K562 (cell line): Measurements from ENCODE around the gene CLDN5. TPM values are rescaled to one million over a fixed set of nuclear protein-coding genes. Genes with fewer than 3 reads are reported as not detected.

Source experiments
- CAMTA2 ChIP-seq: fragments of 250-450 bp; sonication (Bioruptor Pico); conservative IDR thresholded peaks from 2 replicates; pipeline ENCODE4 v1.5.1; 2022
- CBX8 ChIP-seq: fragments of 200-600 bp; sonication (generic); IDR thresholded peaks from 2 replicates; pipeline ENCODE4 v1.6.1; 2012; ENCODE audit warnings: borderline replicate concordance, mixed run types, low read depth, mild to moderate bottlenecking, moderate library complexity, mixed read lengths, low read length, control low read depth, inconsistent platforms; ENCODE audit not compliant: poor library complexity, severe bottlenecking; ENCODE audit errors: extremely low read depth
- CHD1 ChIP-seq: fragments of 200-600 bp; sonication (generic); IDR thresholded peaks from one replicate; pipeline ENCODE4 v1.6.1; 2012; ENCODE audit warnings: mild to moderate bottlenecking, moderate library complexity, low read length, inconsistent platforms
- FOXA3 ChIP-seq, 2 experiments: fragments of 450-650 bp in 1 of 2; sonication (generic) in 1 of 2; formaldehyde crosslinking; IDR thresholded peaks in 1 of 2; conservative IDR thresholded peaks in 1 of 2; 2 replicates each; pipeline versions ENCODE4 v1.4.0 to v1.8.0; 2020 to 2022; ENCODE audit warnings: mild to moderate bottlenecking in 2 of 2, missing genetic modification reagents in 1 of 2
- FOXJ3 ChIP-seq: sonication (generic); formaldehyde crosslinking; IDR thresholded peaks from 2 replicates; pipeline ENCODE4 v1.4.0; 2020; ENCODE audit warnings: mild to moderate bottlenecking, missing genetic modification reagents
- NCOR1 ChIP-seq: fragments of 450-650 bp; IDR thresholded peaks from 2 replicates; pipeline ENCODE4 v1.6.1; 2016; ENCODE audit warnings: mild to moderate bottlenecking, moderate library complexity
- NR1H2 ChIP-seq: sonication (generic); formaldehyde crosslinking; IDR thresholded peaks from 2 replicates; pipeline ENCODE4 v1.4.0; 2020; ENCODE audit warnings: mild to moderate bottlenecking, missing genetic modification reagents
- PTTG1 ChIP-seq: fragments of 450-650 bp; IDR thresholded peaks from 2 replicates; pipeline ENCODE4 v1.6.1; 2016; ENCODE audit warnings: low read depth, mild to moderate bottlenecking, missing genetic modification characterization, missing compliant biosample characterization
- SREBF2 ChIP-seq: sonication (generic); formaldehyde crosslinking; IDR thresholded peaks from 2 replicates; pipeline ENCODE4 v1.4.0; 2020; ENCODE audit warnings: mild to moderate bottlenecking, missing genetic modification reagents
- ZNF76 ChIP-seq: fragments of 250-450 bp; sonication (Bioruptor Pico); IDR thresholded peaks from 2 replicates; pipeline ENCODE4 v1.4.0; 2020; ENCODE audit warnings: mild to moderate bottlenecking, moderate library complexity, borderline replicate concordance
- polyA plus RNA-seq, 8 experiments: library from polyadenylated mRNA; depleted of rRNA in 4 of 8; stranded (reverse) in 5 of 8; unstranded in 3 of 8; fragments of >200 nt; fragmentation: Nextera tagmentation in 2 of 8; fragmentation: Illumina TruSeq in 1 of 8; extraction: Ambion mirVana in 2 of 8; extraction: Trizol in 1 of 8; gene quantifications; 2 replicates each; pipeline versions ENCODE4 v1.2.1 to v1.2.3, GENCODE V29; 2011 to 2014; ENCODE audit warnings: inconsistent platforms in 1 of 8, missing spikeins in 1 of 8
- total RNA-seq, 7 experiments: library from RNA; depleted of rRNA in 6 of 7; stranded (reverse); fragments of >200 nt in 6 of 7; fragmentation: Illumina TruSeq in 2 of 7; extraction: Trizol in 2 of 7; gene quantifications; 2 replicates each; pipeline versions ENCODE4 v1.2.1 to v1.2.3, GENCODE V29; 2011 to 2021; ENCODE audit warnings: low replicate concordance in 1 of 7
- TF ChIP-seq, protein P1 (sequence below): fragments of 200-600 bp; sonication (generic); IDR thresholded peaks from one replicate; pipeline ENCODE4 v1.6.1; 2012; ENCODE audit warnings: mild to moderate bottlenecking, low read depth, low read length, inconsistent platforms
- TF ChIP-seq, protein P2 (sequence below): sonication (generic); formaldehyde crosslinking; IDR thresholded peaks from 2 replicates; pipeline ENCODE4 v1.8.0; 2023; ENCODE audit warnings: mild to moderate bottlenecking, missing genetic modification reagents

Gene CLDN5
- total and polyA plus RNA-seq, 9 of the 15 experiments (the other 6 are each of a cell fraction or from before 2014, with no cell fraction given): 0.20 TPM; not detected in 8

DNA sequence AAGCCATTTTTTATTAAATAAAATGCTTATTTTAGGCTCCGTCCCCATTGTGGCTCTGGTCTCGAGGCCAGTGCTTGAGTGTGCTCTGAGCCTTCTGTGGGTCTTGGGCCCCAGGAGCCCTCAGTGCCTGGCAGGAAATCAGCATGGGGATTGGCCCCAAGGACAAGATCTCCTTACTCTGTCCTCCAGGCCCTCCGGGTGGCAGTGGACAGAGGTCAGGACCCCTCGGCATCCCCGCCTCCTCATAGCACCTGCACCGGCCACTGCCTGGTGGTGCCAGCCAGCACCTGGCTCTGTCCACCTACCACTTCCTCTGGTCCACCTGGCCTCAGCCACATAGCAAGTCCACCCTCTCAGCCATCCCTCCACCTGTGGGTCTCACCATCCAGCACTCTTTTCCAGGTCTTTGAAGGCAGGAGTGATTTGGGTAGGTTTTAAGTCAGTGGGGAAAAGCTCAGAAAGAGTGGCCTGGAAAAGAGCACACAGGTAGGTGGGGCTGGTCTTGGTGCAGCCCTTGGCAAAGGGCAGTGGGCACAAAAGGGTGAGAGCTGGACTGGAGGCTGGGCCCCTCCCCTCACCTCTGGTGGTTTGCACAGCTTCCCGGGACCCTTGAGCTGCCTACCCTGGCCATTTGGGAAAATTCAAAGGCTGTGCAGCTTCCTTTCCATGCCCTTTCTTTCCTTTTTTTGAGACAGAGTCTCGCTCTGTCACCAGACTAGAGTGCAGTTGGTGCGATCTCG lies 3.5 kb downstream of the CLDN5 start (continued):
- TF ChIP-seq, protein P1, sequence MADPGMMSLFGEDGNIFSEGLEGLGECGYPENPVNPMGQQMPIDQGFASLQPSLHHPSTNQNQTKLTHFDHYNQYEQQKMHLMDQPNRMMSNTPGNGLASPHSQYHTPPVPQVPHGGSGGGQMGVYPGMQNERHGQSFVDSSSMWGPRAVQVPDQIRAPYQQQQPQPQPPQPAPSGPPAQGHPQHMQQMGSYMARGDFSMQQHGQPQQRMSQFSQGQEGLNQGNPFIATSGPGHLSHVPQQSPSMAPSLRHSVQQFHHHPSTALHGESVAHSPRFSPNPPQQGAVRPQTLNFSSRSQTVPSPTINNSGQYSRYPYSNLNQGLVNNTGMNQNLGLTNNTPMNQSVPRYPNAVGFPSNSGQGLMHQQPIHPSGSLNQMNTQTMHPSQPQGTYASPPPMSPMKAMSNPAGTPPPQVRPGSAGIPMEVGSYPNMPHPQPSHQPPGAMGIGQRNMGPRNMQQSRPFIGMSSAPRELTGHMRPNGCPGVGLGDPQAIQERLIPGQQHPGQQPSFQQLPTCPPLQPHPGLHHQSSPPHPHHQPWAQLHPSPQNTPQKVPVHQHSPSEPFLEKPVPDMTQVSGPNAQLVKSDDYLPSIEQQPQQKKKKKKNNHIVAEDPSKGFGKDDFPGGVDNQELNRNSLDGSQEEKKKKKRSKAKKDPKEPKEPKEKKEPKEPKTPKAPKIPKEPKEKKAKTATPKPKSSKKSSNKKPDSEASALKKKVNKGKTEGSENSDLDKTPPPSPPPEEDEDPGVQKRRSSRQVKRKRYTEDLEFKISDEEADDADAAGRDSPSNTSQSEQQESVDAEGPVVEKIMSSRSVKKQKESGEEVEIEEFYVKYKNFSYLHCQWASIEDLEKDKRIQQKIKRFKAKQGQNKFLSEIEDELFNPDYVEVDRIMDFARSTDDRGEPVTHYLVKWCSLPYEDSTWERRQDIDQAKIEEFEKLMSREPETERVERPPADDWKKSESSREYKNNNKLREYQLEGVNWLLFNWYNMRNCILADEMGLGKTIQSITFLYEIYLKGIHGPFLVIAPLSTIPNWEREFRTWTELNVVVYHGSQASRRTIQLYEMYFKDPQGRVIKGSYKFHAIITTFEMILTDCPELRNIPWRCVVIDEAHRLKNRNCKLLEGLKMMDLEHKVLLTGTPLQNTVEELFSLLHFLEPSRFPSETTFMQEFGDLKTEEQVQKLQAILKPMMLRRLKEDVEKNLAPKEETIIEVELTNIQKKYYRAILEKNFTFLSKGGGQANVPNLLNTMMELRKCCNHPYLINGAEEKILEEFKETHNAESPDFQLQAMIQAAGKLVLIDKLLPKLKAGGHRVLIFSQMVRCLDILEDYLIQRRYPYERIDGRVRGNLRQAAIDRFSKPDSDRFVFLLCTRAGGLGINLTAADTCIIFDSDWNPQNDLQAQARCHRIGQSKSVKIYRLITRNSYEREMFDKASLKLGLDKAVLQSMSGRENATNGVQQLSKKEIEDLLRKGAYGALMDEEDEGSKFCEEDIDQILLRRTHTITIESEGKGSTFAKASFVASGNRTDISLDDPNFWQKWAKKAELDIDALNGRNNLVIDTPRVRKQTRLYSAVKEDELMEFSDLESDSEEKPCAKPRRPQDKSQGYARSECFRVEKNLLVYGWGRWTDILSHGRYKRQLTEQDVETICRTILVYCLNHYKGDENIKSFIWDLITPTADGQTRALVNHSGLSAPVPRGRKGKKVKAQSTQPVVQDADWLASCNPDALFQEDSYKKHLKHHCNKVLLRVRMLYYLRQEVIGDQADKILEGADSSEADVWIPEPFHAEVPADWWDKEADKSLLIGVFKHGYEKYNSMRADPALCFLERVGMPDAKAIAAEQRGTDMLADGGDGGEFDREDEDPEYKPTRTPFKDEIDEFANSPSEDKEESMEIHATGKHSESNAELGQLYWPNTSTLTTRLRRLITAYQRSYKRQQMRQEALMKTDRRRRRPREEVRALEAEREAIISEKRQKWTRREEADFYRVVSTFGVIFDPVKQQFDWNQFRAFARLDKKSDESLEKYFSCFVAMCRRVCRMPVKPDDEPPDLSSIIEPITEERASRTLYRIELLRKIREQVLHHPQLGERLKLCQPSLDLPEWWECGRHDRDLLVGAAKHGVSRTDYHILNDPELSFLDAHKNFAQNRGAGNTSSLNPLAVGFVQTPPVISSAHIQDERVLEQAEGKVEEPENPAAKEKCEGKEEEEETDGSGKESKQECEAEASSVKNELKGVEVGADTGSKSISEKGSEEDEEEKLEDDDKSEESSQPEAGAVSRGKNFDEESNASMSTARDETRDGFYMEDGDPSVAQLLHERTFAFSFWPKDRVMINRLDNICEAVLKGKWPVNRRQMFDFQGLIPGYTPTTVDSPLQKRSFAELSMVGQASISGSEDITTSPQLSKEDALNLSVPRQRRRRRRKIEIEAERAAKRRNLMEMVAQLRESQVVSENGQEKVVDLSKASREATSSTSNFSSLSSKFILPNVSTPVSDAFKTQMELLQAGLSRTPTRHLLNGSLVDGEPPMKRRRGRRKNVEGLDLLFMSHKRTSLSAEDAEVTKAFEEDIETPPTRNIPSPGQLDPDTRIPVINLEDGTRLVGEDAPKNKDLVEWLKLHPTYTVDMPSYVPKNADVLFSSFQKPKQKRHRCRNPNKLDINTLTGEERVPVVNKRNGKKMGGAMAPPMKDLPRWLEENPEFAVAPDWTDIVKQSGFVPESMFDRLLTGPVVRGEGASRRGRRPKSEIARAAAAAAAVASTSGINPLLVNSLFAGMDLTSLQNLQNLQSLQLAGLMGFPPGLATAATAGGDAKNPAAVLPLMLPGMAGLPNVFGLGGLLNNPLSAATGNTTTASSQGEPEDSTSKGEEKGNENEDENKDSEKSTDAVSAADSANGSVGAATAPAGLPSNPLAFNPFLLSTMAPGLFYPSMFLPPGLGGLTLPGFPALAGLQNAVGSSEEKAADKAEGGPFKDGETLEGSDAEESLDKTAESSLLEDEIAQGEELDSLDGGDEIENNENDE: peak; percentile 45
- TF ChIP-seq FOXJ3 (CRISPR knock-in tag) (no peak), PTTG1 (no peak), CHD1 (no peak), NR1H2 (CRISPR knock-in tag) (no peak), FOXA3 (CRISPR knock-in tag; conservative IDR thresholded peaks at IDR 0.05 in 1 of 2, IDR thresholded peaks at IDR 0.05 in 1 of 2) (0 out of 4 replicates have a peak, but pooled peaks of 1 of the 2 experiments have one; percentile 49), CAMTA2 (CRISPR knock-in tag) (no peak), ZNF76 (CRISPR knock-in tag) (no peak), SREBF2 (CRISPR knock-in tag) (no peak), CBX8 (no peak), NCOR1 (no peak)
- TF ChIP-seq, protein P2, sequence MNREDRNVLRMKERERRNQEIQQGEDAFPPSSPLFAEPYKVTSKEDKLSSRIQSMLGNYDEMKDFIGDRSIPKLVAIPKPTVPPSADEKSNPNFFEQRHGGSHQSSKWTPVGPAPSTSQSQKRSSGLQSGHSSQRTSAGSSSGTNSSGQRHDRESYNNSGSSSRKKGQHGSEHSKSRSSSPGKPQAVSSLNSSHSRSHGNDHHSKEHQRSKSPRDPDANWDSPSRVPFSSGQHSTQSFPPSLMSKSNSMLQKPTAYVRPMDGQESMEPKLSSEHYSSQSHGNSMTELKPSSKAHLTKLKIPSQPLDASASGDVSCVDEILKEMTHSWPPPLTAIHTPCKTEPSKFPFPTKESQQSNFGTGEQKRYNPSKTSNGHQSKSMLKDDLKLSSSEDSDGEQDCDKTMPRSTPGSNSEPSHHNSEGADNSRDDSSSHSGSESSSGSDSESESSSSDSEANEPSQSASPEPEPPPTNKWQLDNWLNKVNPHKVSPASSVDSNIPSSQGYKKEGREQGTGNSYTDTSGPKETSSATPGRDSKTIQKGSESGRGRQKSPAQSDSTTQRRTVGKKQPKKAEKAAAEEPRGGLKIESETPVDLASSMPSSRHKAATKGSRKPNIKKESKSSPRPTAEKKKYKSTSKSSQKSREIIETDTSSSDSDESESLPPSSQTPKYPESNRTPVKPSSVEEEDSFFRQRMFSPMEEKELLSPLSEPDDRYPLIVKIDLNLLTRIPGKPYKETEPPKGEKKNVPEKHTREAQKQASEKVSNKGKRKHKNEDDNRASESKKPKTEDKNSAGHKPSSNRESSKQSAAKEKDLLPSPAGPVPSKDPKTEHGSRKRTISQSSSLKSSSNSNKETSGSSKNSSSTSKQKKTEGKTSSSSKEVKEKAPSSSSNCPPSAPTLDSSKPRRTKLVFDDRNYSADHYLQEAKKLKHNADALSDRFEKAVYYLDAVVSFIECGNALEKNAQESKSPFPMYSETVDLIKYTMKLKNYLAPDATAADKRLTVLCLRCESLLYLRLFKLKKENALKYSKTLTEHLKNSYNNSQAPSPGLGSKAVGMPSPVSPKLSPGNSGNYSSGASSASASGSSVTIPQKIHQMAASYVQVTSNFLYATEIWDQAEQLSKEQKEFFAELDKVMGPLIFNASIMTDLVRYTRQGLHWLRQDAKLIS (CRISPR knock-in tag): no peak
